ENCODE data around the gene AFAP1.

Gene AFAP1

GRCh38 chr4:7980036-7980435 lies 40.4 kb upstream of the AFAP1 start:
- TF ChIP-seq FOXP2 (optimal IDR thresholded peaks at IDR 0.05; ENCODE audit: borderline replicate concordance, extremely low read depth, extremely low read length, insufficient read depth) (no peak), TAF1 (IDR thresholded peaks at IDR 0.05; ENCODE audit: borderline replicate concordance, insufficient read depth, low read length) (no peak), REST (IDR thresholded peaks at IDR 0.05; ENCODE audit: insufficient read depth in 1 of 2, low read depth in 2 of 2, low read length in 2 of 2) (no peak), SIN3A (IDR thresholded peaks at IDR 0.05; ENCODE audit: borderline replicate concordance, insufficient read depth, low read length) (no peak), POLR2AphosphoS5 (IDR thresholded peaks at IDR 0.05; ENCODE audit: low read depth, low read length) (no peak)

GRCh38 chr4:7979652-7979968 lies 39.9 kb upstream of the AFAP1 start:
- TF ChIP-seq POLR2AphosphoS5 (IDR thresholded peaks at IDR 0.05; ENCODE audit: low read depth, low read length) = no peak
- no peak for TF ChIP-seq REST (IDR thresholded peaks at IDR 0.05; ENCODE audit: insufficient read depth in 1 of 2, low read depth in 2 of 2, low read length in 2 of 2)
- no peak for TF ChIP-seq TAF1 (IDR thresholded peaks at IDR 0.05; ENCODE audit: borderline replicate concordance, insufficient read depth, low read length)
- no peak for TF ChIP-seq SIN3A (IDR thresholded peaks at IDR 0.05; ENCODE audit: borderline replicate concordance, insufficient read depth, low read length)
- TF ChIP-seq FOXP2 (optimal IDR thresholded peaks at IDR 0.05; ENCODE audit: borderline replicate concordance, extremely low read depth, extremely low read length, insufficient read depth) = no peak

- TF ChIP-seq POLR2AphosphoS5 (IDR thresholded peaks at IDR 0.05; ENCODE audit: low read depth, low read length) (no peak), SIN3A (IDR thresholded peaks at IDR 0.05; ENCODE audit: borderline replicate concordance, insufficient read depth, low read length) (no peak), FOXP2 (optimal IDR thresholded peaks at IDR 0.05; ENCODE audit: borderline replicate concordance, extremely low read depth, extremely low read length, insufficient read depth) (no peak), REST (IDR thresholded peaks at IDR 0.05; ENCODE audit: insufficient read depth in 1 of 2, low read depth in 2 of 2, low read length in 2 of 2) (no peak), TAF1 (IDR thresholded peaks at IDR 0.05; ENCODE audit: borderline replicate concordance, insufficient read depth, low read length) (no peak)
These were observed 39.4 kb upstream of the AFAP1 start for GRCh38 chr4:7978907-7979651.

GRCh38 chr4:7978489-7978888 lies 38.8 kb upstream of the AFAP1 start:
- TF ChIP-seq REST (IDR thresholded peaks at IDR 0.05; ENCODE audit: insufficient read depth in 1 of 2, low read depth in 2 of 2, low read length in 2 of 2) = no peak
- no peak for TF ChIP-seq SIN3A (IDR thresholded peaks at IDR 0.05; ENCODE audit: borderline replicate concordance, insufficient read depth, low read length)
- TF ChIP-seq POLR2AphosphoS5 (IDR thresholded peaks at IDR 0.05; ENCODE audit: low read depth, low read length) = no peak

GRCh38 chr4:7976634-7977033 lies 37.0 kb upstream of the AFAP1 start:
- TF ChIP-seq POLR2AphosphoS5 (IDR thresholded peaks at IDR 0.05; ENCODE audit: low read depth, low read length) = no peak
- TF ChIP-seq REST (IDR thresholded peaks at IDR 0.05; ENCODE audit: insufficient read depth in 1 of 2, low read depth in 2 of 2, low read length in 2 of 2) = no peak
- TF ChIP-seq TAF1 (IDR thresholded peaks at IDR 0.05; ENCODE audit: borderline replicate concordance, insufficient read depth, low read length) = no peak
- TF ChIP-seq FOXP2 (optimal IDR thresholded peaks at IDR 0.05; ENCODE audit: borderline replicate concordance, extremely low read depth, extremely low read length, insufficient read depth) = no peak
- TF ChIP-seq SIN3A (IDR thresholded peaks at IDR 0.05; ENCODE audit: borderline replicate concordance, insufficient read depth, low read length) = no peak

Measured in PFSK-1 (cell line).